Measurements from ENCODE around the gene ACAA2. TPM values are rescaled to one million over a fixed set of nuclear protein-coding genes. Genes with fewer than 3 reads are reported as not detected.
A peak's percentile ranks its signal among the peaks of the same experiment; 100 is the strongest.
"Not testable (repeated sequence)": the region's sequence is repeated elsewhere in the genome, so short reads cannot be mapped to it uniquely, and the experiment has no call there.

The ACAA2 gene
- polyA plus RNA-seq, 3 donors, result 251 to 276 (median 271) TPM

- no peak for DNase-seq (ENCODE audit: extremely low read depth in 1 of 11, low read depth in 9 of 11, low spot score in 4 of 11)
Measured at GRCh38 chr18:49794743-49795142, 18.6 kb downstream of the ACAA2 start.

GRCh38 chr18:49789560-49790134 is 23.7 kb downstream of the ACAA2 start:
- DNase-seq (ENCODE audit: extremely low read depth in 1 of 11, low read depth in 9 of 11, low spot score in 4 of 11), result not testable (repeated sequence)

GRCh38 chr18:49788327-49788898 is 24.9 kb downstream of the ACAA2 start:
- DNase-seq (ENCODE audit: extremely low read depth in 1 of 11, low read depth in 9 of 11, low spot score in 4 of 11), result no peak

- no peak for DNase-seq (ENCODE audit: extremely low read depth in 1 of 11, low read depth in 9 of 11, low spot score in 4 of 11)
Measured at GRCh38 chr18:49786019-49786720, 27.2 kb downstream of the ACAA2 start.

- no peak for DNase-seq (ENCODE audit: extremely low read depth in 1 of 11, low read depth in 9 of 11, low spot score in 4 of 11)
Measured at GRCh38 chr18:49784427-49785185, 28.7 kb downstream of the ACAA2 start.

- not testable (repeated sequence) for DNase-seq (ENCODE audit: extremely low read depth in 1 of 11, low read depth in 9 of 11, low spot score in 4 of 11)
Measured at GRCh38 chr18:49783631-49784030, 29.7 kb downstream of the ACAA2 start.

GRCh38 chr18:49778826-49779465 is 34.4 kb downstream of the ACAA2 start:
- DNase-seq (ENCODE audit: extremely low read depth in 1 of 11, low read depth in 9 of 11, low spot score in 4 of 11), result no peak

- DNase-seq (ENCODE audit: extremely low read depth in 1 of 11, low read depth in 9 of 11, low spot score in 4 of 11), result no peak
Measured at GRCh38 chr18:49769047-49769728, 44.1 kb downstream of the ACAA2 start.

GRCh38 chr18:49768051-49768391 is 45.3 kb downstream of the ACAA2 start:
- DNase-seq (ENCODE audit: extremely low read depth in 1 of 11, low read depth in 9 of 11, low spot score in 4 of 11), result peak; percentile 13 to 52 (median 35)

- DNase-seq (ENCODE audit: extremely low read depth in 1 of 11, low read depth in 9 of 11, low spot score in 4 of 11), result peak in 1 of 11 donors; percentile 9
Measured at GRCh38 chr18:49767111-49768050, 46.0 kb downstream of the ACAA2 start.

GRCh38 chr18:49766646-49767045 is 46.7 kb downstream of the ACAA2 start:
- DNase-seq (ENCODE audit: extremely low read depth in 1 of 11, low read depth in 9 of 11, low spot score in 4 of 11), result no peak

- DNase-seq (ENCODE audit: extremely low read depth in 1 of 11, low read depth in 9 of 11, low spot score in 4 of 11), result no peak
Measured at GRCh38 chr18:49764032-49764431, 49.3 kb downstream of the ACAA2 start.

GRCh38 chr18:49763590-49763989 is 49.7 kb downstream of the ACAA2 start:
- DNase-seq (ENCODE audit: extremely low read depth in 1 of 11, low read depth in 9 of 11, low spot score in 4 of 11), result no peak

- DNase-seq (ENCODE audit: extremely low read depth in 1 of 11, low read depth in 9 of 11, low spot score in 4 of 11), result no peak
Measured at GRCh38 chr18:49762191-49763077, 50.9 kb downstream of the ACAA2 start.

- DNase-seq (ENCODE audit: extremely low read depth in 1 of 11, low read depth in 9 of 11, low spot score in 4 of 11), result no peak
Measured at GRCh38 chr18:49761771-49762170, 51.6 kb downstream of the ACAA2 start.

GRCh38 chr18:49758263-49758610 is 55.1 kb downstream of the ACAA2 start:
- no peak for DNase-seq (ENCODE audit: extremely low read depth in 1 of 11, low read depth in 9 of 11, low spot score in 4 of 11)

All from renal cortex interstitium (tissue), 11 donors.